LoVo (cell line): ENCODE data around the gene PLCB2.

Experiments used
- DNase-seq: peaks from one replicate; pipeline ENCODE4 v3.0.0-alpha.2; 2016; ENCODE audit warnings: low spot score

The PLCB2 gene

DNA sequence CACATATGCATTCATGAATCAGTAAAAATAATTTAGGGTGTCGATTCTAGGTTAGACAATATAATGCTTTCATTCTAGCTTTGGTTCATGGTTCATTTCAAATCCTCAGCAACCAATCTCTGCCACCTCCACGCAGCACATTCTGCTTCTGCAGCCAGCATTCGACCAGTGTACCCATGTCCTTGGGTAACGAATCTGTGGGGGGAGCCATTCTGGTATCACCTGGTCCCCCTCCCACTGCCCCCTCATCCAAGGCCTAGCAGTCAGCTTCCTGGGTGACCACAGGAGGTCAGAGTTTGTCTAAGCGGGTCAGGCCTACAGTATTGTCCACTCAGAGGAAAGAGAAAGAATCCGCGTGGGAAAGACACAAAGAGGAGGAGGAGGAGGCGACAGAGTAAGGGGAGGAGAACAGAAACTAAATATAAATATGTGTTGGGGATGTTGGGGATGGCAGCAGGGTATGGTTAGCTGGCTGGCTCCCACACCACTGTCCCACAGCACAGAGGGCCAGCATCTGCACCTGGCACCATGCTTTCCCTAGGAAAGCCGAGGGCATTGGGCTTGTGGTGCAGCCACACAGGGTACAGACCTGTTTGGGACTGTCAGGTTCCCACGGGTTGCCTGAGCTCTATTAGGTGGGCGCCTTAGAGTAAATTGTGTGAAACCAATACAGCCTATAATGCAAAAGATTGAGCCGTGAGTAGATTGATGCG is 56.8 kb downstream of the PLCB2 start:
- no peak for DNase-seq

DNA sequence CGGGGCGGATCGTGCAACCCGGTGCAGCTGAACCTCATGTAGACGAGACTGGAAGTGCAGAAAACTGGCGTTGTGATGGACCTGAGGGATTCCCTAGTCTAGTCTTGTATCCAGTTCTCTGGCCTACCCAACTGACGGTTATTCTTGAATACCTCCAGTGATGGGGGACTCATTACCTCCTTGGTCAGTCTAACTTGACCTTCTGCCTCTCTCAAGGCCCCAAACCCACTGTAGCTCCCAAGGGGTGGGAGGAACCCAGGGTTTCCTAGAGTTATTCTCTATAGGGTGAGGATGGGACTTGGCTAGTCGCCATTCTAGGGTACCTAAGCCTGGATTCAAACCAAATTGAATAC is 57.5 kb downstream of the PLCB2 start:
- no peak for DNase-seq

DNA sequence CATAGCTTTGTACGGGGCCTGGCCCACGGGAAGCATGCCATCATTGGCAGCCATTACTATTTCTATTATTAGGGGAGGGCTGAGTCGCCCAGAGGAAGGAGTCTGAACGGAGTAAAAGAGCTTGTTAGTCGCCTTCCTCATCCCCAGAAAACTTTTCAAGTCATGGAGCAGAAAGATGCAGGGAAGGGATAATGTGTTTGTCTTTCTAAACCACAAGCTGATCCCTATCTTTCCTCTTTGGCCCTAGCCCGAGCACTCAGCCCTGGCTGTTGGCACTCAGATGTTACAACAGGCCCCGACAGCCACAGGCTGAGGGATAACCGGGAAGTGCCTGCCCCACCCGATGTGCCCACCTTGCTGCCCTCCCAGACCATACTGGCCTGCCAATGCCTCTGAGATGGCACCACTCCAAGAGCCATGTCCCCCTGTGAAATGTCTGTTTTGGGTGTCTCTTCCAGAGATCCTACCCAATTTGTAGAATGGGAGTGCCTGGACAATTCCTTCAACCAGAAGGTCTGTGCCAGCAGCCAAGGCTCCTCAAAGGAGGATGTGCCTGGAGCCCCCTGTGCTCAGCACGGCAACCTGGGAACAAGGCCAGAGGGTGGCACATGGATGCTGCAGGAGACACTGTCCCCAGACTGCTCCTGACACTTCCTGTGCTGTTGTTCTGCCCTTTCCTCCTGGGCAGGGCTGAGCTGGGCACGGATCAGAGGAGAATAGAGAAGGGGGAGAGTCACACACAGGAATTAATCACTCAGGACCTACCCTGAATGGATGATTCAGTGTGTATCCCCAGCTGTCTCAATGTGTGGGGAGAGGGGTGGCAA is 58.0 kb downstream of the PLCB2 start:
- DNase-seq: no peak

DNA sequence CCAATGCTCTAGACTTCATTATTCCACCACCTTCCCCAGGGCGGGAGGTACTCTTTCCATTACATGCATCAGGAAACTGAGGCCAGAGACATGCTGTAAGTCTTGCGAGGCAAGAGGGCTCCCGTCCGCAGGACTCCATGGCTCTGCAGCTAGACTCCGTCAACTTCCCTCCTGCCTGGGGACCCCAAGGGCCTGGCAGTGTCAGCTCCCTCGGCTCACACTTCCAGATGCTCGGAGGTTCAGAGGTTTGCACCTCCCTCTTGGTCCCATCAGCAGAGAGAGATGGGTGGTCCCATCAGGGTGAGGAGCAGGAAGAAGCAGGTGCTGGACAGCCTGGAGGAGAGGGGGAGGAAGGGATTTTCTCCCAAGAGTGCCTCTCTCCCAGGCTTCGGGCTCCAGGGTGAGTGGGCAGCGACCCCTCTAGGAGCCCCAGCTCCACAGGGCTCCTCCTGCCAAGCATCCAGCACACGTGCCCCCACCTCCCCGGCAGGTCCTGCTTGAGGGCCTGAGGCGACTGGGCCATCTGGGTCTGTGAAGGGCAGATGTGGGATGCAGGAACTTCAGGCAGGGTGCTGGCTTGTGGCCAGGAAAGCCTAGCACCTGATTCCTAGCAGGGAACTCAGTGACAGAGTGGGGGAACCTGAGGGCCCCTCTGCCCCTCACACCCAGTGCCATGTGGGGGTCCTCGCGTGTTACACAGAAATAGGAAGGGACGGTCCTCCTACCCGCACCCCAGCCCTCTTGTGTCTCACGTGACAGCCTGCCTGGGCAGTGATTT is 59.5 kb downstream of the PLCB2 start:
- no peak for DNase-seq

DNA sequence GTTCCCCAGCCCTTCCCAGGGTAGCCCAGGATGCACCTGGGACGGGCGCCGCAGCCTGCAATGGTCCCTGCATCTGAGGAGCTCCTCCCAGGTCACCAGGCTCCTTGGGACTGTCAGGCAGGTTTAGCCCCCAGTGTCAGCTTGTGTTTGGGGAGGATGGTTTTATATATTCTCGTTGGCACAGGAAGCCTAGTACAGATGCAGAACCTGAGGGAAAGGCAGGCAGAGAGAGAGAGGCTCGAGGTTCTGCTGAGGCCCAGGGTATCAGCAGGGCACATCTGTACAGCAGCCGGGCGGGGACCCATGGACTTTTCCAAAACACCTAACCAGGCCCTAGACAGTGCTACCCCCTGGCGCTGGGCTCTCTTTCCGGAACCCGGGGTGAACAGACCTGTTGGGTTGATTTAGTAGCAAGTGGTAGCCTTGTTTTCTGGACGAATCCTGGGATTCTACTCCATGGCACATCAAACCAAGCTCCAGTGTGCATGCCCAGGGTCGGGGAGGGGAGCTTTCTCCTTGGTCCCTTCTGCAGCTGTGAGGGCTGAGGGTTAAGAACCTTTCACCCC is 60.2 kb downstream of the PLCB2 start:
- no peak for DNase-seq

DNA sequence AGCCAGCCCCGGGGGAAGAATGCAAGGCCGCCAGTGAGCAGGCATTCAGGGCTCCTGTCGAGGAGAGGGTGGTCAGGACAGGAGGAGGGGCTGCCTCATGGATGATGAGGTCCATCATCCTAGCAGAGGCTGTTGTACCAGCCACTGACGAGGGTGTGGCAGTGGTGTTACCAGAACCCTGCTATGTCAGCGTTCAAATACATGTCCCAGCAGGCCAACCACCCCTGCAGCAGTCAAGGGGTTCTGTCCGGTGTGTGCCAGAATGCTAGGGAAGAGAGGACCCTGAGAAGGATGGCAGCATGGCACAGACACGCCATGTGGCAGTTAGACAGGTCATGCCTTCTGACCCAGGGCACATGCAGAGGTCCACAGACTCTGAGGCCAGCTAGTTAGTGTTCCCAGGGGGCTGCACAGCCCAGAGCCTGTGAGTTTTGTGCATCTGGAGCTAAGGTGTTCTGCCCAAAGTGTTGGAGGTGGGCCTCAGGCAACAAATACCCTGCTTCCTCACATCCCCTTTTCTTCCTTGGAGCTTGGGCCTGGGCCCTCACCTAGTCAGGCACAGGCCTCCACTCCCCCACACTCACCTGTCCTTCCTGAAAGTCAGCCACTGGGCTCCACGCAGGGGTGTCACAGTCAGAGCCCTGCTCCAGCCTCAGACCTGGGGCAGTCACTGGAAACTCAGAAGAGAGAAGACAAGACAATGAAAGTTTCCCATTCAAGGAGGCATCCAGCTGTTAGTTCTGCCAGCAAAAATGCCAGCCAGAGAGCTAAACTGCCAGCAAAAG is 61.0 kb downstream of the PLCB2 start:
- DNase-seq: no peak

DNA sequence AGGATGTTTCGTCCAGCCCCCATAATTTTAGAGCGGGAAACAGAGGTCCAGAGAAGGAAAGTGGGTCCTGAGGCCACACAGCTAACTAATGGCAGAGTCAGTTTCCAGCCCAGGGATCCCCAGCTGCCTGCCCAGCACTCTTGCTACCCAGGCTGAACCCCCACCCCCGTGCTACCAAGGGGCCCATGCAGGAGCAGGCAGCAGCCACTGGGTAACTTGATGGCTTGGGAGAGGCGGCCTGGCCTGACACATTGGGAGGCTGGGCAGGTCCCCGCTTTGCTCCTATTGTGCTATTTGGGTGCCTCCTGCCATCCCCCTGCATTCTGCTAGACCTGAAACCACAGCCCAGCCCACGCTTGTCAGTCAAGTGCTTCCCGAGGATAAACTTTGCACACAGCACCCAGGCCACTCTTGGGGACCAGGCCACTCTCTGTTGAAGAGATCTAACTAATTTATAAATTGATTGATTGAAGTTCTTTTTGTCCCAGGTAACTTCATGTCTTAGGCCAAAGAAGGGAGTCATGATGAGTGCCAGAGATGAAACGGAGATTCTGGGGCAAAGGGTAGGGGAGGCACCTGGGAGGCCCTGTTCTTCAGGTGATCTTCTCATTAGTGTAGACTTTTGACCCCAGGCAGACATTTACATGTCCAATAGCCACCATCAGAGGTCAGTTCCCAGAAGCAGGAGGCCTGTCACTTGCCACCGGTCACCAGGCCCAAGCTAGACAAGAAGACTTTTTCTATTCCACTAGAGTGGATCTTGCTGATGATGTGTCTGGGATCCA is 61.9 kb downstream of the PLCB2 start:
- DNase-seq: no peak

DNA sequence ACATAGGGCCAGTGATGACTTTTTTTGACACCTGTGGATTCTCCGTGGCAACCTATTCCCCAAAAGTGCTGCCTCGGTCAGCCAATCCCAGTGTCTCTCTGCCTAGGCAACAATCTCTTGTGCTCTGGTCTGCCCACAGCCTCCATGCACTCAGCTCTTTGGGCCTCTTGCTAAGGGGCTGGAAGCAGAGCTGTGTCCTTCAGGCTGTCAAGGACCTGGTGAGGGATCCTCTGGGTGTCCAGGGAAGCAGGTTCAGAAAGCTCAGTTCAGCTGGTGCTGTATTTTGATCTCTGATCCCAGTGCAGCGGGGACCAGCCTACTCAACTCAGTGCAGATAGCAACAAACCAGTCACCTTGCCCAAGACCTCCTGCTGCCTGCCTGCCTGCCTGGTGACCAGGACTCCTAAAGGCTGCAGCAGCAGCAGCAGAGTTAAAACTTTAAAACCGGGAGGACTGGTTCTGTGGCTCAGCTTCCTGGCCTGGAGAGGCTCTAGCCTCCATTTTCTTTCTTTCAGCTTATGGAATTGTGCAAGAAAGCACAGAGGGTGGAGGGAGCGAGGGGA is 62.7 kb downstream of the PLCB2 start:
- DNase-seq: no peak

DNA sequence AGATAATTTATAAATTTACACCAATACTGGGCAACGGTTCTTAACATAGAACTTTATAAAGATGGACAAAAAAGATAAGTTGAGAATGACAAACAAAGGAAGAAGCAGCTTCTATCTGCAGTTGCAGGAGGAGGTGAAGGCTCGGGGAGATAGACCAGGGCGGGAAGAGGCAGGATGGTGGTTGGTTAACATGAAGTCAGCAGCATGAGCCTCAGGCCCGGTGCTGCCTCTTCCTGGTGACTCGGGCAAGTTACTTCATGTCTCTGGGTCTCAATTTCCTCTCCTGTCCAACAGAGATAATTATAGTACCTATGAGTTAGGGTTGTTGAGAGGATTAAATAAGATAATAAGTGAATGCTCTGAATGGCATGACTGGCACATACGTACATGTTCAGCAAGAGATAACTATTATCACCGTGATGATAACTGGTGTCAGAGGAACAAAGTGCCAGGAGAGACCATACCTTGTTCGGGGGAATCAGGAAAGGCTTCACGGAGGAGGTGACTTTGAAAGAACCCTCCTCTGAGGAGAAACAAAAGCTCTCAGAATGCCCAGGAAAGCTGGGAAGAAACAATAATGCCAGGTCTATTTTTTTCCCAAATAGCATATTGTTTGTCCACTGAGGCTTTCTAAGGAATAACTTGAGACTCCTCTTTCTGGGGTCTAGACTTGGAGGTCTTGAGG is 64.5 kb downstream of the PLCB2 start:
- DNase-seq: no peak

DNA sequence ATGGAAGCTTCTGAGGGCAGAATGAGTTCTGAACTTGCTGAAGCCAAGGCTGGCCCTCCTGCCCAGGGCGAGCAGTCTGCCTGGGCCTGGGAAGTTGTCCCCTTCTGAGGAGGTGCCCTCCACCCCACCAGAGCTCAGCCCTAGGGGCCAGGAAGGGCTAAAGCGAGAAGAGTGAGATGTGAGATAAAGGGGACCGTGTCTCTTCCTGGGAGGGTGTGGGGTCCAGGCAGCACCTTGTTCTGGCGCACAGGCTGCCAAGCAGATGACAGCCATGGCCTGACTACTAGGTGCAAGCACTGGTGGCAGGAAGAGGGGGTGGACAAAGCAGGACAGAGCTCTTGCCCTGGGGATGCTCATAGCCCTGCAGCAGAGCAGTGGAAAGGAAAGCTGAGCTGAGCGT is 65.1 kb downstream of the PLCB2 start:
- DNase-seq: no peak

DNA sequence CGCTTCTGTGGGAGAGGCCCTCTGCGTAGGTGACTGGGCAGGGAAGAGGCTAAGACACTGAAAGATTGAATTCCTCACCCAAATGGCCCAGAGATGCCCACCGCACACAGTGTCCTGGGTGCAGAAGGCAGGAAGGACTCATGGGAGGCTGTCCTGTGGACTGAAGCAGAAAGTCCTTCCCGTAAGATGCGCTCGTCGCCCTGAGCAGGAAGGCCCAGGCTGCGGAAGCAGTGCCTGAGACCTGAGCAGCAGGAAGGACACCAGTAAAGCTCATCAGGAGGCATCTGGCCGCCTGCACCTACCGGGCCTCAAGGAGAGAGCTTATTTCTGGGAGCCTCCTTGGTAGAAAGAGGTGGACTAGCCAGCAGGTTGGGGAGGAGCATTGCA is 65.5 kb downstream of the PLCB2 start:
- DNase-seq: no peak

DNA sequence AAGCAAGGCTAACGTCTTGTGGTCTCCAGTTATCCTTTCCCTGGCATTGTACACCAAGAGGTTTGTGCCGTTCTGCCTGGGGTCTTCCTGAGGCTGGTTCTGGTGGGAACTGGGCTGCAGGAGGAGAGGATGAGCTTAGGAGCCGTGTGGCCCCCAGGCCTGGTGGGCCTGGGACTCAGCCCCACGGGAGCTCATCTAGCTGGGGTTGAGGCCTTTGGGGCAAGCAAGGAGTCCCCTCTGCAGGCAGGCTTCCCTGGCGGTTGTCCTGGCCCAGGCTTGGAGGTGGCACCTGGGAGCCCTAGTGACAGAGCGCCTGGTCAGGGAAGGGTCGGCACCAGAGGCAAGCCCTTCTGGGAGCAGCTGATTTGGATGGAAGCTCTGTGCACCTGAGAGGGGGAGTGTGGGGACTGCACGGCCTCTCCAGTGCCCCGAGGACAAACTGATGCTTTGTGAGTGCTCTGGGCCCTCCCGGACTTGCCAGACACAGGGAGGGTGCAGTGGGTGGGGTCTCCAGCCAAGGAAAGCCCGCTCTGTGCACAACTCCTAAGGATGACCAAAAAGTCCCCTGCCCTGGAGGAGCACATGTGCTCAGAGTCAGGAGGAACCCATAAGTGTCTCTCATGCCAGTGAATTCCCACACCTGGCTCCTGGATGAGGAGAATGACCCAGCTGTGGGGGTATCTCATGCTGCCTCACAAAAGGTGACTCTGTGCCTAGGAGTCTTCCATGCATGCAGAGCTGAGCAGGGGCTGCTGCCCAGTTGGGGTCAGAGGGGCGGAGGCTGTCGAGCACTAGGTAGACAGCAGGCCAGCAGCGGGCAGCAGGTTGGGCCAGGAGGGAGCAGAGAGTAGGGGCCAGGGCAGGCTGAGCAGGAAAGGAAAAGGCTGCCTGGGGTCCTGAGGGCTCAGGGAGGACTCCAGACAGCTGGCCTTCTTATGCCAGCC is 66.2 kb downstream of the PLCB2 start:
- no peak for DNase-seq

DNA sequence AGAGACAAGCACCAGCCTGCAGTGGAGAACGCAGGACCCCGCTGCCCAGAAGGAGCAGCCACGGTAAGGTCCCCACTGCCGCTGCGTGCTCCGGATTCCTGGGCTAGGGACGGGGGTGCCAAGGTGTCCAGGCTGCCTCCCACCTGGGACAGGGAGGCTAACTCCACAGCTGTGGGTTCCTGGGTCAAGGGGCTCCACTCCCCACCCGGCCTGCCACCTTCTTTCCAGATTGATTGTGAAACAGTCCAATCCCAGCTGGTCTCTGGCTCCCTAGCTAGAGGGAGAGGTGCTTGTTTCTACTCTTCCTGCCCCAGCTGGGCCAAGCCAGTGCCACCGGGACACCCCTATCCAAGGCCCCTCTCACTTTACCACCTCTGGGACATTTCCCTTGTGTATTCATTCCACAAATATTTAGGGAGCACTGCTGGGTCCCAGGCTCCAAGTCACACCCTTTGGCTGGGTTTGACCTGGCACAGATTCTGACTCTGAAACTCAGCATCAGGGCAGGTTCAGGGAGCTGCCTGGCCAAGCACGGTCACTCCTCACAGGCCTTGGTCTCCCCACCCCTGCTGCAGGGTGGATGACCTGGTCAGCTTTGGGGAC is 67.0 kb downstream of the PLCB2 start:
- no peak for DNase-seq

DNA sequence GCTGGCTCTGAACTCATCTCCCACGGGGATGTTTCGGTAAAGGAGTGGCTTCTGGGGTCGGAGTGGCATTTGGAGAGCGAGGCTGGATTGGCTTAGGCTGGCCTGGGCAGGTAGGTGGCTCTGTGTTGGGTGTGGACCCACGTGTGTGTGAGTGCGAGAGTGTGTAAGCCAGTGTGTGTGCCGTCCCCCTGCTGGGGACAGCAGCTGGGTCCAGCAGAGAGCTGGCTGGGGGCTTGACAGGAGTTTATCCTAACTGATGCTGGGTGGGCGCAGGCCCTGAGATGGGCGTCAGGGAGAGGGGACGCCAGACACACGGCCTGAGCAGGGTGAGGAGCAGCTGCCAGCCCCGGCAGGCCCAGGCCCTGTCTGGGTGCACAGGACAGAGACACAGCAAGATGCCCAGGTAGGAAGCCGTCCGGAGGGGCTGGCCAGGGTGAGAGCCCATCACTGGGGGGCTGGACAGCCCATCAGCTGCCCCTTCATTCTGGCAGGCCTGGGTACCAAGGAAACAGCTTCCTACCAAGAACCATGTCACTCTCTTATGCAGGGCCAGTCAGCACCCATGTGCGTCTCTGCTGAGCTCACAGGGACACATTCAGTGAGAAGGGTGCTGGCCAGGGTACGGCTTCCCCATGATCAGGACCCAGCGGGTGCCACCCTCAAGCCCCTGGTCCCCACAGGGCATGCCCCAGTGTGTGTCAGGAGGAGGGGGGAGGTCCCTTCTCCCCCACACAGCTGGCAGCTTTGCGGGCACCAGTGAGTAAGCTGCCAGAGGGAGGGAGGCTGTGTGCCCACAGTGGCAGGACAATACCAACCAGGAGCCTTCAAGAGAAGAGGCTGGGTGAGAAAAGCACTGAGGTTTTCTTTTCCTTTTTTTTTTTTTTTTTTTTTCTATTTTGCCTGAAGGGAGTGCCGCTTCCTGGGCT is 67.8 kb downstream of the PLCB2 start:
- no peak for DNase-seq

DNA sequence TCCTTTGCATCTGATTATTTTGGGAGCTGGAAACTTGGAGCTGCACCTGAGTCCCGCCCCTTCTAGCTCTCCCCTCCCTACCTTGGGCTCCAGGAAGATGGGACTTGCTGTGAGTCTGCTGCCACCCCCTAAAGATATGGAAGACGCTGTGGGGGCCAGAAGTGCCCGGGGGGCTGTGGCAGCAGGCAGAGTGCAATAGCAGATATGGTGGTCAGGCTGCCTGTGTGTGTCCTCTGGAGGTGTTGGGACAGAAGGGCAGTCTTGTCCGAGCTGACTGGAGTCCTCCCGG is 68.4 kb downstream of the PLCB2 start:
- no peak for DNase-seq

DNA sequence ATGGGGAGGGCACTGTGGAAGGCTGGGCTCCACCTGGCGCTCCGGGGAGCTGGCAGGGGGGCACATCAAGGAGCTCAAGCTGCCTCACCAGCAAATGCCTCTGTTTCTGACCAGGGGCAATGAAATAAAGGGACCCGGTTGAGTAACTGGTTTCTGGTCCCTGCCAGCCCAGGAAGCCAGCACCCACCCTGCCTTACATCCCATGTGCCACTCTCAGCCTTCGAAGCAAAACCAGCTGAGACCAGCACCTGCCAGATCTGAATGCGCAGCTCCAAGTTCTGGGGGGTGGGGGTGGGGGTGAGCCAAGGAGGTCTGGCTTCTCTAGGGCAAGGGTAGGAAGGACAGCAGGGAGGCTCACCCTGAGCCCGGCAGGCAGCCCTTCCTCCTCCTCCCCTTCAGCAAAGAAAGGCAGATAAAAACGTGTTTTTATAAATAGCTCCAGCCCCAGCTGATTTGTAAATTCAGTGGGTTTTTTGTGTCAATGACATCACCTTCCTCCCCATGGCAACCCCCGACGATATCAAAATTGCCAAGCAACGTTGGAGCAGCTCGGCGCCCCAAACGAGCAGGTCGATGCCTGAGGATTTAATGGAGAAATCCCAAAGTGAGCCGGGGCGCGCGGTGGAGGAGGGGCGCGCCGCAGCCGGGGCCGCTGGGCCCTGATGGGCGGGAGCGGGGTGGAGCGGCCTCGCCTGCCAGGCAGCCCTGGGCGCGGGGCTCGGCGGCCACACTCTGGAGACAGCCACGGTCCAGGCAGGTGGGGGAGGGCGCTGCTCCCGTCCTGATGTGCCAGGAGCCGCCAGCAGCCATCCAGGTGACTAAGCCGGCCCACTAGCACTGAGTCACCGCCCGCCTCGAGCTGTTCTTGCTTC is 69.0 kb downstream of the PLCB2 start, which contains the start of gene PAK6:
Gene PAK6, plus strand, starts transcription at position 532 of the 872 bp plus-strand sequence. CDS start 25,723 bp downstream, outside the sequence.
- peak; percentile 86 for DNase-seq
